Keratinocyte (primary cell): Measurements from ENCODE around the gene PLXND1. TPM values are rescaled to one million over a fixed set of nuclear protein-coding genes. Genes with fewer than 3 reads are reported as not detected.

Source experiments
- DNase-seq: peaks from one replicate; pipeline ENCODE4 v3.0.0-alpha.2; 2011; ENCODE audit warnings: low read depth, missing footprints, low spot score
- FAIRE-seq: peaks from 2 replicates; lab custom pipeline; 2011; peaks lifted over from hg19 to GRCh38; lab: Jason Lieb, UNC
- H2AFZ ChIP-seq: 2 replicates; pipeline ENCODE4 v1.6.0; 2012; ENCODE audit warnings: low read length, control low read depth, inconsistent platforms; ENCODE audit not compliant: control insufficient read depth
- H3K27ac ChIP-seq: 2 replicates; pipeline ENCODE4 v1.5.1; 2011; ENCODE audit warnings: low read length; ENCODE audit not compliant: control insufficient read depth, insufficient read depth
- H3K27me3 ChIP-seq: 3 replicates; pipeline ENCODE4 v1.6.0; 2011; ENCODE audit warnings: low read length; ENCODE audit not compliant: control insufficient read depth, insufficient read depth; ENCODE audit errors: extremely low read depth
- H3K36me3 ChIP-seq, 2 experiments: 2 replicates in 1 of 2; 3 replicates in 1 of 2; pipeline ENCODE4 v1.5.1; 2011; ENCODE audit warnings: low read length in 2 of 2, mild to moderate bottlenecking in 1 of 2; ENCODE audit not compliant: control insufficient read depth in 2 of 2, insufficient read depth in 2 of 2; ENCODE audit errors: extremely low read depth in 1 of 2
- H3K4me1 ChIP-seq: 3 replicates; pipeline ENCODE4 v1.5.1; 2011; ENCODE audit warnings: low read length; ENCODE audit not compliant: control insufficient read depth, insufficient read depth; ENCODE audit errors: extremely low read depth
- H3K4me2 ChIP-seq: 3 replicates; pipeline ENCODE4 v1.6.0; 2011; ENCODE audit warnings: low read depth, low read length; ENCODE audit not compliant: control insufficient read depth, insufficient read depth; ENCODE audit errors: extremely low read depth
- H3K4me3 ChIP-seq, 3 experiments: fragments of 200-600 bp in 1 of 3; sonication (generic) in 1 of 3; 2 replicates in 2 of 3; 3 replicates in 1 of 3; pipeline ENCODE4 v1.5.1; 2011 to 2016; ENCODE audit warnings: low read length in 3 of 3, mild to moderate bottlenecking in 3 of 3, control low read depth in 2 of 3, inconsistent platforms in 1 of 3, low read depth in 1 of 3, mixed read lengths in 1 of 3, mixed run types in 1 of 3, moderate library complexity in 1 of 3; ENCODE audit not compliant: control insufficient read depth in 2 of 3, insufficient read depth in 2 of 3; ENCODE audit errors: extremely low read depth in 1 of 3
- H3K79me2 ChIP-seq: 2 replicates; pipeline ENCODE4 v1.6.0; 2012; ENCODE audit warnings: low read length; ENCODE audit not compliant: control insufficient read depth, insufficient read depth
- H3K9ac ChIP-seq: 3 replicates; pipeline ENCODE4 v1.6.0; 2011; ENCODE audit warnings: low read length; ENCODE audit not compliant: control insufficient read depth, insufficient read depth; ENCODE audit errors: extremely low read depth
- H3K9me1 ChIP-seq: 3 replicates; pipeline ENCODE4 v1.6.0; 2011; ENCODE audit warnings: low read length; ENCODE audit not compliant: control insufficient read depth, insufficient read depth; ENCODE audit errors: extremely low read depth
- H3K9me3 ChIP-seq: 2 replicates; pipeline ENCODE4 v1.5.1; 2012; ENCODE audit warnings: low read depth, low read length; ENCODE audit not compliant: control insufficient read depth
- H4K20me1 ChIP-seq: 3 replicates; pipeline ENCODE4 v1.6.0; 2011; ENCODE audit warnings: low read length; ENCODE audit not compliant: control insufficient read depth, insufficient read depth; ENCODE audit errors: extremely low read depth
- EZH2 ChIP-seq: IDR thresholded peaks from one replicate; pipeline ENCODE4 v1.6.1; 2012; ENCODE audit warnings: inconsistent platforms, mild to moderate bottlenecking, low read length, moderate library complexity
- dilution Hi-C: fragments of 300-500 bp; cut with MboI; formaldehyde crosslinking; loops from one replicate; pipeline ENCODE4 v1.7.0; 2020; ENCODE audit warnings: low sequenced_read_pairs; ENCODE audit not compliant: extremely low pct_ligation_motif_present
- polyA plus RNA-seq, 5 experiments: library from polyadenylated mRNA; depleted of rRNA in 3 of 5; stranded (reverse) in 3 of 5; stranded (forward) in 1 of 5; unstranded in 1 of 5; fragments of >200 nt; gene quantifications; 1 replicate in 1 of 5; 2 replicates in 3 of 5; 3 replicates in 1 of 5; pipeline versions ENCODE4 v1.2.1 to v1.2.3, GENCODE V29; 2011 to 2012; ENCODE audit warnings: missing spikeins in 2 of 5, low read depth in 1 of 5, low replicate concordance in 1 of 5
- TF ChIP-seq, protein P1 (sequence below), 3 experiments: IDR thresholded peaks in 1 of 3; conservative IDR thresholded peaks in 1 of 3; optimal IDR thresholded peaks in 1 of 3; 2 replicates in 2 of 3; 3 replicates in 1 of 3; pipeline versions ENCODE3 to v1.5.1; 2011; ENCODE audit warnings: low read length in 3 of 3, mild to moderate bottlenecking in 3 of 3, moderate library complexity in 2 of 3, control low read depth in 1 of 3, inconsistent platforms in 1 of 3; ENCODE audit not compliant: insufficient read depth in 2 of 3; ENCODE audit errors: extremely low read depth in 1 of 3

PLXND1 gene
- polyA plus RNA-seq, 1 donor (not counting 4 experiments of a cell fraction or from before 2014, with no cell fraction given), result 0.09 TPM

DNA sequence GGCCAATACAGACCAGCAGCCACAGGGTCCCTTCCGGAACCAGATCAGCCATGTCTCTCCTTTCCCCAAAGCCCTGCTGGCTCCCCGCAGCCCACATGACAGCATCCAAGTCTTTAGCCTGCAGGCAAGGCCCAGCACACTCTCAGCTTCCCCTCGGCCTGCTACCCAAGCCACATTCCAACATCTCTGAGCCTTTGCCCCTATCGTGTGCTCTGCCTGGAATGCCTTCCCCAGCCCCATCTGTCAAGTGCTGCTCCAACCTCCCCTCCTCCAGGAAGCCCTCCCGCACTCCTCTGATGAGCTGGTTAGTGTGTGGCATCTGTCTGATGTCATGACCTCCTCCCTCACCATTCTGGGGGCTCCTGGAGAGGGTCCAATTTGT is 8.5 kb downstream of the PLXND1 start:
- Histone ChIP-seq H3K9me3 (no peaks in the 10 kb centered on the region), H3K4me3 (no peak overlapping the region), H3K79me2 (no peaks in the 10 kb centered on the region), H3K4me1 (no peaks in the 10 kb centered on the region), H3K27me3 (peaks cover 3% of the 10 kb centered on the region), H3K36me3 (no peaks in the 10 kb centered on the region), H3K4me2 (no peak overlapping the region), H3K27ac (no peak overlapping the region), H2AFZ (no peak overlapping the region), H3K9me1 (no peaks in the 10 kb centered on the region), H4K20me1 (no peaks in the 10 kb centered on the region), H3K9ac (no peak overlapping the region)
- TF ChIP-seq, protein P1, sequence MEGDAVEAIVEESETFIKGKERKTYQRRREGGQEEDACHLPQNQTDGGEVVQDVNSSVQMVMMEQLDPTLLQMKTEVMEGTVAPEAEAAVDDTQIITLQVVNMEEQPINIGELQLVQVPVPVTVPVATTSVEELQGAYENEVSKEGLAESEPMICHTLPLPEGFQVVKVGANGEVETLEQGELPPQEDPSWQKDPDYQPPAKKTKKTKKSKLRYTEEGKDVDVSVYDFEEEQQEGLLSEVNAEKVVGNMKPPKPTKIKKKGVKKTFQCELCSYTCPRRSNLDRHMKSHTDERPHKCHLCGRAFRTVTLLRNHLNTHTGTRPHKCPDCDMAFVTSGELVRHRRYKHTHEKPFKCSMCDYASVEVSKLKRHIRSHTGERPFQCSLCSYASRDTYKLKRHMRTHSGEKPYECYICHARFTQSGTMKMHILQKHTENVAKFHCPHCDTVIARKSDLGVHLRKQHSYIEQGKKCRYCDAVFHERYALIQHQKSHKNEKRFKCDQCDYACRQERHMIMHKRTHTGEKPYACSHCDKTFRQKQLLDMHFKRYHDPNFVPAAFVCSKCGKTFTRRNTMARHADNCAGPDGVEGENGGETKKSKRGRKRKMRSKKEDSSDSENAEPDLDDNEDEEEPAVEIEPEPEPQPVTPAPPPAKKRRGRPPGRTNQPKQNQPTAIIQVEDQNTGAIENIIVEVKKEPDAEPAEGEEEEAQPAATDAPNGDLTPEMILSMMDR (optimal IDR thresholded peaks at IDR 0.05 in 1 of 3, IDR thresholded peaks at IDR 0.05 in 1 of 3, conservative IDR thresholded peaks at IDR 0.05 in 1 of 3; ENCODE audit: extremely low read depth in 1 of 3, insufficient read depth in 2 of 3, low read length in 3 of 3), result no peak
- no peak for TF ChIP-seq EZH2
- DNase-seq (no peak), FAIRE-seq (no peak)
- dilution Hi-C loops, result no loop called here

DNA sequence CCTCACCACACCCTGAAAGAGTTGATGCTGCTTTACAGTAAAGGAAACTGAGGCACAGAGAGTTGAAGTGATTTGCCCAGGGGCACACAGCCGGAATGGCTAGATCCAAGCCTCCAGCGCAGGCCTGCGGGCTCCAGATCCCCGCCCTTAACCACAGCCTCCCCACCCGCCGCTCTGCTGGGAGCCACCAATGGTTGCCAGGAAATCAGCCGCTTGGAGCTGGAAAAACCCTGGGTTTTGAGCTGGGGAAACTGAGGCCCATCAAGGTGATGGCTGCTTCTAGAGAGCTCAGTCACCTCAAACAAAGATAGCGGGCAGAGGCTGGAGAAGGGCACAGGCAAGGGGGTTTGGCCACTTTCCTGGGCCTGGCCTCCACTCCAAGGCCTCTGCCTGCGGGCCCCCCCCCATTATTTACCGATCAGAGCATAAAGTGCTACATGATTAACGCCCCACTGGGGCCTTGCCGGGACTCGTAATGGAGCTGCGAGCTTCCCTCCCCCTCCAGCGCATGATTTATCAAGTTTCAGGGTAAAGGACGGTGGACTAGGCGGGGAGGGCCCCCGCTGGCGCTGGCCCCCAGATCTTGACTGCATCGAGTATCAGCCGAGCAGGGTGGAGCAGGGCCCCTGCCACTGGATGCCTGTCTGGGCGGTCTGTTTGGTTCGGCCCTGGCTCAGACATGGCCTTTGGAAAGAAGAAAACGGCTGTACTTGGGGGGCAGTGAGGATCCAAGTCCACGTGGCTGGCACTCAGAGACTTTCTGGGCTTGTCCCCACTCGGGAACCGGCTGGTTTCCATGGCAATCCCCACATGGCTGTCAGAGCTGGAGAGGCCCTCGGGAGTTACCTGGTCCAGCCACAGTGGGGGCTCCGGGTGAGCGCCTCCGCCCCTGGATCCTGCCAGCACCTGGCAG is 9.1 kb downstream of the PLXND1 start:
- no peak overlapping the region for H3K27ac ChIP-seq
- H3K36me3 ChIP-seq, result no peaks in the 10 kb centered on the region
- DNase-seq (no peak), FAIRE-seq (no peak)
- TF ChIP-seq, protein P1 (optimal IDR thresholded peaks at IDR 0.05 in 1 of 3, IDR thresholded peaks at IDR 0.05 in 1 of 3, conservative IDR thresholded peaks at IDR 0.05 in 1 of 3; ENCODE audit: extremely low read depth in 1 of 3, insufficient read depth in 2 of 3, low read length in 3 of 3), result no peak
- TF ChIP-seq EZH2, result no peak
- no peaks in the 10 kb centered on the region for H3K9me1 ChIP-seq
- H3K4me2 ChIP-seq, result no peak overlapping the region
- H3K9ac ChIP-seq, result no peak overlapping the region
- H4K20me1 ChIP-seq, result no peaks in the 10 kb centered on the region
- H3K4me1 ChIP-seq, result no peaks in the 10 kb centered on the region
- dilution Hi-C loops, result no loop called here
- no peak overlapping the region for H3K4me3 ChIP-seq
- no peak overlapping the region for H2AFZ ChIP-seq
- H3K27me3 ChIP-seq, result peaks cover 3% of the 10 kb centered on the region
- H3K79me2 ChIP-seq, result no peaks in the 10 kb centered on the region
- H3K9me3 ChIP-seq, result no peaks in the 10 kb centered on the region
